ENCODE results near the gene TIMD4. TPM values are rescaled to one million over a fixed set of nuclear protein-coding genes. Genes with fewer than 3 reads are reported as not detected.
"Not testable (repeated sequence)": the region's sequence is repeated elsewhere in the genome, so short reads cannot be mapped to it uniquely, and the experiment has no call there.

The TIMD4 gene
- total RNA-seq, 1 experiment from 2014 or later, result not detected

DNA sequence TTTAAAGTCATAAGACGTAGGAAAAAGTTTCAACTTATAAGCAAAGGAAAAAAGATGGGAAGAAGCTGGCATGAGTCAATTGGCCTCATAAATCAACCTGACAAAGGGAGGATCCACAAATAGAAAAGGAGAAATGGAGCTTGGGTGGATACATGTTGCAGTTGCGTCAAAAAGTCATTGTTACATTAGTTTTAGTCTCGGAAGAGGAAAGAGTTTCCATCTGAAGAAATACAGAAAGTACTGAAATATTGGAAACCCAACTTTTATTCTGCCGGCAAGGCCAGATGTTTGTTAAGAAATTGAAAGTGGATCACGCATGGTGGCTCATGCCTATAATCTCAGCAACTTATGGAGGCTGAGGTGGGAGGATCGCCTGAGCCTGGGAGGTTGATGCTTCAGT lies 11.3 kb upstream of the TIMD4 start:
- Histone ChIP-seq H3K4me2 (no peak overlapping the region), H3K9me3 (ENCODE audit: insufficient read depth, low read depth) (no peaks in the 10 kb centered on the region), H3K9me2 (ENCODE audit: insufficient read depth) (no peaks in the 10 kb centered on the region), H3F3A (ENCODE audit: insufficient read depth, low read depth) (no peaks in the 10 kb centered on the region), H4K20me1 (ENCODE audit: insufficient read depth) (no peaks in the 10 kb centered on the region), H3K27ac (no peak overlapping the region), H3K4me3 (no peak overlapping the region), H2AFZ (no peak overlapping the region), H3K4me1 (replicated peaks; ENCODE audit: insufficient read depth) (no peaks in the 10 kb centered on the region), H3K27me3 (ENCODE audit: insufficient read depth, low read depth) (peaks cover 8% of the 10 kb centered on the region; the same call in 1 of the 2 replicates), H3K79me2 (ENCODE audit: low read depth) (no peaks in the 10 kb centered on the region), H3K36me3 (ENCODE audit: low read depth) (no peaks in the 10 kb centered on the region)
- CTCF ChIA-PET, result no interaction called here
- DNase-seq, result no peak
- intact Hi-C loops (cut with micrococcal nuclease; ENCODE audit: unreplicated experiment), result no loop called here
- no TSS peak for BruUV-seq (replicated peaks)
- POLR2A ChIA-PET (ENCODE audit: unreplicated experiment), result no interaction called here
- no peak for TF ChIP-seq EZH2 (IDR thresholded peaks at IDR 0.05; ENCODE audit: low read depth)
- no peak for TF ChIP-seq CTCF (conservative IDR thresholded peaks at IDR 0.05)

GRCh38 chr5:156971848-156972525 lies 9.0 kb upstream of the TIMD4 start:
- H2AFZ ChIP-seq, result no peak overlapping the region
- no peaks in the 10 kb centered on the region for H3K4me1 ChIP-seq (replicated peaks; ENCODE audit: insufficient read depth)
- no peak overlapping the region for H3K4me3 ChIP-seq
- no peaks in the 10 kb centered on the region; the same call in 1 of the 2 replicates for H3K27me3 ChIP-seq (ENCODE audit: insufficient read depth, low read depth)
- H4K20me1 ChIP-seq (ENCODE audit: insufficient read depth), result no peaks in the 10 kb centered on the region
- ChIA-PET CTCF (no interaction called here), POLR2A (ENCODE audit: unreplicated experiment) (no interaction called here)
- TF ChIP-seq EZH2 (IDR thresholded peaks at IDR 0.05; ENCODE audit: low read depth), result no peak
- no peak for TF ChIP-seq CTCF (conservative IDR thresholded peaks at IDR 0.05)
- no peaks in the 10 kb centered on the region for H3F3A ChIP-seq (ENCODE audit: insufficient read depth, low read depth)
- no peaks in the 10 kb centered on the region for H3K9me2 ChIP-seq (ENCODE audit: insufficient read depth)
- H3K36me3 ChIP-seq (ENCODE audit: low read depth), result no peaks in the 10 kb centered on the region
- DNase-seq, result no peak
- BruUV-seq (replicated peaks), result no TSS peak
- H3K4me2 ChIP-seq, result no peak overlapping the region
- H3K27ac ChIP-seq, result no peak overlapping the region
- no peaks in the 10 kb centered on the region for H3K79me2 ChIP-seq (ENCODE audit: low read depth)
- intact Hi-C loops (cut with micrococcal nuclease; ENCODE audit: unreplicated experiment), result no loop called here
- no peaks in the 10 kb centered on the region for H3K9me3 ChIP-seq (ENCODE audit: insufficient read depth, low read depth)

DNA sequence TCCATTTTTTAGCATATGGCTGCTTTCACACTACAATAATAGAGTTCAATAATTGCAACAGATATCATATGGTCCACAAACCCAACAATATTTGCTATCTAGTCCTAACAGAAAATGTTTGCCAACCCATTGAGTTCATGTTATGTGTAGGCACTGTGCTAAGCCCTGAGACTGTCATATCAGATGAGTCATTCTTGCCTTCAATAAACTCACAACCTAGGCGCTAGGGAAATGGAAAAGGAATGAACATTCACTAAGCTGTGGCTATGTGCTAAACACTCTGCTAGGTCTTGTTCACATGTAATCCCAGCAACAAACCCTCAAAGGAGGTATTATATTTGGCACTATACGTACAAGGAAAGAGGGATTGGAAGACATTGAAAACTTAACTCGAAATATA lies 8.4 kb upstream of the TIMD4 start:
- H3K36me3 ChIP-seq (ENCODE audit: low read depth), result no peaks in the 10 kb centered on the region
- H3K27ac ChIP-seq, result no peak overlapping the region
- no peaks in the 10 kb centered on the region; the same call in 1 of the 2 replicates for H3K27me3 ChIP-seq (ENCODE audit: insufficient read depth, low read depth)
- no peaks in the 10 kb centered on the region for H3K9me3 ChIP-seq (ENCODE audit: insufficient read depth, low read depth)
- CTCF ChIA-PET, result no interaction called here
- H3K4me2 ChIP-seq, result no peak overlapping the region
- no peaks in the 10 kb centered on the region for H3K9me2 ChIP-seq (ENCODE audit: insufficient read depth)
- no TSS peak for BruUV-seq (replicated peaks)
- H4K20me1 ChIP-seq (ENCODE audit: insufficient read depth), result no peaks in the 10 kb centered on the region
- no peak overlapping the region for H3K4me3 ChIP-seq
- H3K4me1 ChIP-seq (replicated peaks; ENCODE audit: insufficient read depth), result no peaks in the 10 kb centered on the region
- H2AFZ ChIP-seq, result no peak overlapping the region
- H3K79me2 ChIP-seq (ENCODE audit: low read depth), result no peaks in the 10 kb centered on the region
- DNase-seq, result no peak
- no peaks in the 10 kb centered on the region for H3F3A ChIP-seq (ENCODE audit: insufficient read depth, low read depth)
- POLR2A ChIA-PET (ENCODE audit: unreplicated experiment), result no interaction called here
- no peak for TF ChIP-seq EZH2 (IDR thresholded peaks at IDR 0.05; ENCODE audit: low read depth)
- TF ChIP-seq CTCF (conservative IDR thresholded peaks at IDR 0.05), result no peak
- intact Hi-C loops (cut with micrococcal nuclease; ENCODE audit: unreplicated experiment), result no loop called here

DNA sequence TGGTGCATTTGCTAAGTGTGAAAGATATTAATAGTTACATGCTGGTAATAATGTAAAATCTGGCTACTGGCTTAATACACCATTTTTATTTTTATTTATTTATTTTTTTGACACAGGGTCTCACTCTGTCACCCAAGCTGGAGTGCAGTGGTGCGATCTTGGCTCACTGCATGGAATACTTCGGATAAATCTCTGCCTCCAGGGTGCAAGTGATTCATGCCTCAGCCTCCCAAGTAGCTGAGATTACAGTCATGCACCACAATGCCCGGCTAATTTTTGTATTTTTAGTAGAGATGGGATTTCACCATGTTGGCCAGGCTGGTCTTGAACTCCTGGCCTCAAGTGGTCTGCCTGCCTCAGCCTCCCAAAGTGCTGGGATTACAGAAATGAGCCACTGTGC lies 4.4 kb upstream of the TIMD4 start:
- H2AFZ ChIP-seq; POLR2A ChIA-PET (ENCODE audit: unreplicated experiment); H3K27me3 ChIP-seq (ENCODE audit: insufficient read depth, low read depth); H3K4me2 ChIP-seq; CTCF ChIA-PET; H3K4me1 ChIP-seq (replicated peaks; ENCODE audit: insufficient read depth); H3K36me3 ChIP-seq (ENCODE audit: low read depth); intact Hi-C loops (cut with micrococcal nuclease; ENCODE audit: unreplicated experiment); H3F3A ChIP-seq (ENCODE audit: insufficient read depth, low read depth); H4K20me1 ChIP-seq (ENCODE audit: insufficient read depth); BruUV-seq (replicated peaks); H3K4me3 ChIP-seq; H3K79me2 ChIP-seq (ENCODE audit: low read depth); H3K9me3 ChIP-seq (ENCODE audit: insufficient read depth, low read depth); H3K9me2 ChIP-seq (ENCODE audit: insufficient read depth); DNase-seq; H3K27ac ChIP-seq: not testable (repeated sequence)

Data from PC-9 (cell line).